Muscle of back (tissue), 11 donors: Measurements from ENCODE around the gene CIC. TPM values are rescaled to one million over a fixed set of nuclear protein-coding genes. Genes with fewer than 3 reads are reported as not detected.

Source experiments
- DNase-seq, 3 donors: peaks; one replicate each; pipeline versions ENCODE4 v3.0.0 to v3.0.0-alpha.2; 2013
- polyA plus RNA-seq, 10 donors: library from polyadenylated mRNA; unstranded; fragments of 120-200 nt; gene quantifications; one replicate each; pipeline ENCODE4 v1.2.1, GENCODE V29; 2013; ENCODE audit not compliant: insufficient read length in 10 of 10

Gene CIC
- polyA plus RNA-seq, 10 donors: 26.8 to 42.2 (median 35.7) TPM

DNA sequence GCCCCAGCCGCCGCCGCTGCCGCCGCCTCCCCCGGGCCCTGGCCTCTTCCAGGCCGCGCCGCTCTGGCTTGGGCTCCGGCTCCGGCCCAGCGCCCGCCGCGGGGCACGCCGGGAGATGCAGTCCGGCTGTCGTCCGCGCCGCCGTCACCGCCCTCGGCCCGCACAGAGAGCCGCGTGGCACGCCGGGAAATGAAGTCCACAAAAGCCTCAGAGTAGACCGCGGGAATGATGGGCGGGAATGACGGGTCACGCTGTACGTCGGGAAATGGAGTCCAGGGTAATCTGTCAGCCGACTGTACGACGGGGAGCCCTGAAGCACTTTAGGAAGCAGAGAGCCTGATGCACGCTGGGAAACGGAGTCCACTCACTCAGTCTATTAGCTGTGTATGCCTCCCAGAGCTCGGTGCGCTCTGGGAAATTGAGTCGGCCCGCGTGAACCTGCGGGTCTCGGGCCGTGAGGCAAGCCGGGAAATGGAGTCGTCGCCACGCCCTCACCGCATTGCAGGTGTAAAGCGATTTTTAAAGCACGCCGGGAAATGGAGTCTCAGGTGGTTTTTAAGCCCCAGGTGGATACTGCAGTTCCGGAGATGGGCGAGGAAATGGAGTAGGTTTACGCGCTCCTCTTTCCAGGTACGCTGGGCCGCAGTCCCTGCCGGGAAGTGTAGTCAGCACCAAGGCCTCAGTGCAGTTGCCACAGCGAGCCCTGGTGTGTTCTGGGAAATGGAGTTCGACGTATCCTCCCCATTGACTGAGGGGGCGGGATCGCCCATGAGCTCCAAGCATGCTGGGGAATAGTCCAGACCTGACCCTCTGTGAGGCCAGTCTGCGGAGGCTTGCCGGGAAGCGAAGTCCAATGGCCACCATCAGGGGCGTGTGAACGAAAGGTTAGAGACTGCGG is 26.3 kb upstream of the CIC start, which contains the start of gene GSK3A:
TSS of gene GSK3A (minus strand) at position 91 of the 898 bp plus-strand sequence. CDS start 137 bp downstream, outside the sequence.
- DNase-seq: peak; percentile 99 to 100 (median 99)

DNA sequence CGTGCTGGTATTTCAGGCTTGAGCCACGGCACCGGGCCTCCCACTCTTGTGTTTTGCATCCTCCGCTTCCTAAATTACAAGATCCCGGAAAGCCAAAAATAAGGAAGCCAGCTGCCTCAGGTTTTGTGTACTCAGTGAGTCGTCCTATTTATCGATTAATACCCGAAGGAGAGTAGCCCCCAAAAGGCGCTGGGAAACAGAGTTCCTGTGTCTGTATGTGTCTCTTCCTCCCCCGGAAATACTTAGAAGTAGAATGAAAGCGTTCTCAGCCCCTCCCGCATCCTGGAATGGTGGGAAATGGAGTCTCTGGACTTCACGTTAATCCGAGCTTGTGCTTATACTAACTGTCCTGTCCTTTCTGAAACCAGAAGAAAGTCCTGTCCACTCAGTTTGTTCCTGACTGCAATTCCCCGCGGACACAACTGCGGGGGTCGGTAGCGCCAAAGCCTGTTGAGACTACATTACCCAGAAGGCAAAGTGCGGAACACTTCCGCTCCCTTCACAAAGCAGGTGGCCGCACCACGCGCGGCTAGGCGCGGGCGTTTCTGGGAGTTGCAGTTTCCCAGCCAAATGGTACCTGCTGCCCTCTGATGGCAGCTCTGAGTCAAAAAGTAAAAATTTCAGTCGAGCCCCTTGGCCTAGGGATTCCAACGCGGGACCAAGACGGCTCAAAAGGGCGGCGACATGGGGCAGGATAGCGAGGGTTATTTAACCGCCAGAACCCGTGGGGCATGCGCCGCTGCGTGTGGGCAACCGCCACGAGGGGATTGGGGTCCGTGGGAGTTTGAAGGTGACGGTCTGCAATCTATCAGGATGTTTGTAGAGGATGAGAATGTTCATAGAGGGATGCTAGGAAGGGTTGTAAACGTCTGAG is 24.5 kb upstream of the CIC start:
- peak; percentile 94 to 98 (median 97) for DNase-seq

DNA sequence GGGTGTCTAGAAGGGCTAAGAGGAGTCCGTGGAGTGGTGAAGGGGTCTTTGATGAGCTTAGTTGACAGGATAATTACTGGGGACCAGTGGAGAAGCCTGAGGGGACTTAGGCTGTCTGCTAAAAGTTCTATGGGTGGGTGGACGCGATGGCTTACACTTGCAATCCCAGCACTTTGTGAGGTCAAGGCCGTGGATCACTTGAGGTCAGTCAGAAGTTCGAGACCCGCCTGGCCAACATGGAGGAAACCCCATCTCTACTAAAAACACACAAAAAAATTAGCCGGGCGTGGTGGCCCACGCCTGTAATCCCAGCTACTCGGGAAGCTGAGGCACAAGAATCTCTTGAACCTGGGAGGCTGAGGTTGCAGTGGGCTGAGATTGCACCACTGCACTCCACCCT is 23.8 kb upstream of the CIC start:
- no peak for DNase-seq

DNA sequence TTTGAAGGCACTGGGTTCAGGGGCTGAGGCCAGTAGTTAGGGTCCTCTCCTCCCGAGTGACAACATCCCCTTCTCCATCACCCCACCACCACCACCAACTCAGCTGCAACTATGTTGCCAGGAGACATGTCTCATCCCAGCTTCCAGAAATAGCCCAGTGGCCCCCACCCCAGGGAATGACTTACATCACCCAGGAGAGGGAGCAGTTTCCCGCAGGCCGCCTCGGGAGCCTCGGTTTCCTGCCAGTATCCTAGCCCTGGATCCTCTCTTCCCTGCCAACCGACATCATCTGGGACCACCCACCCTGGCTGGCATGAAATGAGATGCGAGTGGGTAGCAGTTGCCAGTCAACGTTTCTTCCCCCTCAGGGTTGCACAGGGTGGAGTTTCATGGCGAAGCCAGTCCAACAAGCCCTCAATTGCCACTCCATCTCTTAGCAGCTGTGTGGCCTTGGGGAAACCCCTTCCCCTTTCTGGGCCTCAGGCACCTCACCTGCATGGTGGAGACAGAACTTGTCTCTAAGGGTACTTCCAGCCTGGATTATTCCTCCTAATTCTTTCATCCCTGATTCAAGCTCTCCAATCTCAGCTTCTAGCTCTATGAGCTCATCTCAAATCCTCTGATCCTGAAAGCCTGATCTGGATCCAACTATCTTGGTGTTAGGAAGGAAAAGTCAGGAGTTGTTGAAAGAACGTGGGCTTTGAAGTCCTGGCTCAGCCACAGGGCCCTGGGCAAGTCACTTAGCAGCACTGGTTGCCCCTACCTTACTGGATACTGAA is 22.7 kb upstream of the CIC start:
- DNase-seq: peak in 2 of 3 donors; percentile 69 to 71

DNA sequence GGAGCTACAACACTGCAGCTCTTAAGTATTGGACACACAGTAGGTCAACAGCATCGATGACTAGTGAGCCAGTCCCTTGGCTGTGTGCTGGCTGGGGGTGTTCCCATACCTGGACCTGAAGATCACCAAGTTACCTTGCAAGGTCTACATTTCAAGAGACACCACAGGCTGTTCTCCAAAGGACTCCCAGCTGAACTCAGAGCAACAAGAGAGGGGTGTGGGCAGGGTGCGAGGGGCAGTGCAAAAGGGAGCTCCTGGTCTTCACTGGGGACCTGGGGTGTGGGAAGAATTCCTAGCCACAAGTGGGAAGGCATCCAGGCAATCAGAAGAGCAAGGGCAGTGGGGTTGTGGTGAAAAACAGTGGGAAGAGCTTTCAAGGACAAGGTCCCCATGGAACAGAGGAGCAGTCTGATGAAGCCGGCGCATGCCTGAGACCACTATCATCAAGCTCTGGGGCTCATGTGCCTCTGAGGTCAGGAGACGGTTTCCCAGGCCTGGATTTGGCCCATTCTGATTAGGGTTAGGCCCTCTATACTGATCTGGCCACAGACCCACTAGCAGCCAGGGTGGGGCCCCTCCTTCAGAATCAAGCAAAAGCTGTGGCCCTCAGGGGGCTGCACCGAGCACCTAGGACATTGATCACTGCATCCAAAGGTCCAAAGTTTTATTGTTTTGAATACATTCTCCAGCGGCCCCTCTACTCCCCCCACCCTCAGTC is 22.0 kb upstream of the CIC start:
- DNase-seq: no peak

DNA sequence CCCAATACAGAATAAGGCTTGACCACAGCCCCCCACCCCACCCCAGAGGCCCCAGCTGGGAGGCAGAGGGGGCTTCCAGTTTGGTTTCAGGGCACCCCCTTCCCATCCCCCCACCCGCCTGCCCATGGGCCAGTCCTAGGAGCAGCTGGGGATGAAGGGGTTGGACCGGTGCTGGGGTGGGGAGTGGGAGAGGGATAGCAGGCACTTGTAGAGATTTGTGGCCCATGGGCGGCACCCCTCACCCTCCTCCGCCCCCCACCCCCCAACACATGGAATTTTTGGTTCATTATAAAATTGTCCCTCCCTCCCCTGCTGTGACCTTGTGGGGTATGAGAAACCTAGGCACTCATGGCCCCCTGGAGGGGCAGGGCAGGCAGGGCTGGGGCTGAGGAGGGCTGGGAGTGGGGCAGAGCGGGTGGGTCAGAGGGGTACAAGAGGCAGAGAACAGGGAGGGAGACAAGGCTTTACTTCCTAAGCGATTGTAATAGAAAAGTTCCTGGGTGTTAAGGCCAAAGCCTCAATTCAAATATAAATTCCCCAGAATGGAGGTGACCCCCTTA is 21.3 kb upstream of the CIC start:
- no peak for DNase-seq

DNA sequence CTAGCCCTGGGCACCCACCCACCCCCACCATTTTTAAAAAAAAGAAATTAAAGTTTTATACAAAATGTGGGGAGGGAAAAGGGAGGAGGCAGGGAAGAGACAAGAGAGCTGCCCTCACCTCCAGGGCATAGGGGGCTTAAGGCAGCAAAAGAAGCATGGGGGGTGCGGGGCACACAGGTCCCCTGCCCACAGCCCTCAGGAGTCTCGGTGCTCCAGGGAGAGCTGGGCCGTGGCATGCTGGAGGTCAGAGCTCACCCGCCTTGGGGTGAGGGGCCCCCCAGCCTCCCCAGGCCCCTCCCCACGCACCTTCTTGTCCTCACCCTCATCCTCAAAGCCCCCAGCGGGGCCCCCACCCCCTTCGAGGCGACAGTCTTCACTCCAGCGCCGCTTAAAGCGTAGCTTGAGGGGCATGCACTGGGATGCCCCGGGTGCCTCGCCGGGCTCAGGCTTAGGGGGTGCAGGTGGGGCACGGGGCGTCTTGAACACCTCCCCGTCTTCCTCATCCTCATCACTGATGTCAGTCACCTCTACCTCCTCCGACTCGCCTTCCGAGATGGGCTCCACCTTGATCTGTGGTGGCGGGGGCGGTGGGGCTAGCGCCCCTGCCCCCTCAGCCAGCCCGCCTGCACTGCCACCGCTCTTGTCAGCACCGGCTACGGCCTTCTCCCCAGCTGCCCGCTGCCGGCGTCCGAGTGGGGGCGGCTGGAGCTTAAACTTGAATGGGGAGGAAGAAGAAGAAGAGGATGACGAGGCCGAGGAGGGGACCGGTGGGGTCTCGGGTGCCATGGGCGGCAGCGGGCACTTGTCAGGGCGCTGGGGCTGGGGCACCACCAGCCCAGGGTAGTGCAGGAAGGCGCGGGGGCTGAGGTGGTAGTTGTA is 20.5 kb upstream of the CIC start:
- no peak for DNase-seq

DNA sequence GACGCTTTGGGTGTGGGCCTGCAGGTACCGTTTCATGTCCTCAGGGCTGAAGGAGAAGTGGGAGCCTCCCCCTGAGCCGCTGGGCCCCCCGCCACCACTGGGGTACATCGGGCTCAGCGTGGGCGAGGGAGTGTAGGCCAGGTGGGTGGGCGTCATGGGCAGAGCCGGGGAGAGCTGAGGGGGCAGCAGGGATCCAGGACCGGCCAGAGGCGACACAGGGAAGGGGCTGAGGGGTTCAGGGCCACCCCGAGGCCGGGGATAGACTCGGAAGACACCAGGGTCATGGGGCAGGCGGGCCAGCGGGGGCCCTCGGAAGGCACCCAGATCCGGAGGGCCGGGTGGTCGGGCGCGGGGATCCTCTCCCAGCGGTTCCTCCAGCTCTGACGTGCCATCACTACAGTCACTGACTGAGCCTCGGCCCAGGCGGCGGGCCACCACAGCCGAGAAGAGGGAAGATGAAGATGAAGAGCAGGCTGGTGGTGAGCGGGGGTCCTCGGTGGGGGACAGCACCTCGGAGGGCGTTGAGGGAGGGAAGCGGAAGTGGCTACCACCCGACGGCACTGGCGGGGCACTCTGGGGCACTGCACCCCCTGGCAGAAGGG is 19.8 kb upstream of the CIC start:
- no peak for DNase-seq

DNA sequence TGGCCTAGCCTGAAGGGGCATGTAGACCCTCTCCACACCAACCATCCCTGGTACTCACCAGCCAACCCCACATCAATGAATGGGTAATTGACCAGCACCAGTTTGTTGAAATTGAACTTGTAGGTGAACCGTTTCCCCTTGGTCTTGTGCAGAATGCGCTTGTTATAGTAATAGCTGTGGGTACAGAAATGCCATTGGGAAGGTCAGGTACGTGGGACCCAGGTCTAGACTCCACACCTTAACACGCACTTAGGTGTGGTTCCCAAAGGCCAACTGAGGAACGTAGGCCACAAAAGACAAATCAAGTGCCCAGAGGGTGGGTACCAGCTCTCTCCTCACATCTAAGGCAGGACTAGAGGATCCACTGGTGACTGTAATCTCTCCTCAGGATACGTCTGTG is 19.3 kb upstream of the CIC start:
- no peak for DNase-seq

DNA sequence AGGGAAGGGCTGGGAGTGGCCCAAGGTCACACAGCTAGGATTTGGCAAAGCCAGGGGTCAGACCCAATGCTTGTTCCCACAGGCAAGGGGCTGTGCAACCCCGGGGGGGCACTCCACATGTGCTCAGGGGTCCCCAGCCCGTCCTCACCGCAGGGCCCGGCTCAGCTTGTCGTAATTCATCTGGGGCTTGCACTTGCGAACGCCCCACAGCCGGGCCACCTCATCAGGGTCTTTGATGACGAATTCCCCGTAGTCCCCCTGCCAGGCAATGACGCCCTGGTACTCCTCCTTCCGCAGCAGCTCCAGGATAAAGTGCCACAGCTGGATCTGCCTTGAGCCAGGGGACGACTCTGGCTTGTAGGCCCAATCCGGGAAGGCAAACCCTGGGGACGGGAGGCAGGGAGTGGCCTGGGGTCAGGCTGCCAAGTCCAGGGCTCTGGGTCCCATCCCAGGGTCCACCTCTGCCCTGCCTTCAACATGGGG is 18.8 kb upstream of the CIC start:
- peak in 1 of 3 donors; percentile 27 for DNase-seq

DNA sequence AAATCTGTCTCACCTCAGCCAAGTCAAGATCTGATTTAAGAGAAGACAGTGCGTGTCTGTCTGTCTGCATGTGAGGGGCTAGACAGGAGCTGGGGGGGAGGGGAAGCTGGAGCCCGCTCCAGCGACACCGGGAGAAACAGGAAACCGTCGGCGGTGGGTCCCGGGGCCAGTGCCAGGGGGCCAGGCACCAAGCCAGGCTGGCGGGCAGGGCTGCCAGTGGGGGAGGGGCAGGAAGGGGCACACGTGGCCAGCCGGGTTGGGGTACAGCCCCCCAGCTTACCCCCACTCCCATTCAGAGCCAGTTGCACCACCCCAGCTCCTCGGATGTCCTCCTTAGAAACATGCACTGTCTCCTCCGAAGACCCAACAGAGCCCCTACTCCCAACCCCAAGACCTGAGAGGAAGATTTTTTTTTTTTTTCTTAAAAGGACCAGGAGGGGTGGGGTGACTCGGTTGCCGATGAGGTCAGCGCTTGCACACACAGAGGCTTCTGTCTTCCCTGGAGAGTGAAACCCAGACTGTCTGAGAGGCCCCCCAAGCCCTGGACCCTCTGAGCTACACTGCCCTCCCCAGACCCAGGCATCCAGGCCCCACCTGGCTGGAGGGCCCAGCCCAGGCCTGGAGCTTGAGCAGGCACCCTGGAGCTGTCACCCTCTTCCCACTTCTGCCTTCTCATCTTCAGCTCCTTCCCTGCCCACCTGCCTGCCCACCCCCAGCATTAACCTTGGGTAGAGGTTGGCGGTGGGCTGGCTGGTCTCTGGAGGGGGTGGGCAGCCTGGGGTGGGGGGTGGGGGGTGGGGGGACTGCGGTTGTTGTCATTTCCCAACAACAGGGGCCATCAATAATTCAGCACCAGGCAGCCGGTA is 18.2 kb upstream of the CIC start:
- peak in 1 of 3 donors; percentile 48 for DNase-seq

DNA sequence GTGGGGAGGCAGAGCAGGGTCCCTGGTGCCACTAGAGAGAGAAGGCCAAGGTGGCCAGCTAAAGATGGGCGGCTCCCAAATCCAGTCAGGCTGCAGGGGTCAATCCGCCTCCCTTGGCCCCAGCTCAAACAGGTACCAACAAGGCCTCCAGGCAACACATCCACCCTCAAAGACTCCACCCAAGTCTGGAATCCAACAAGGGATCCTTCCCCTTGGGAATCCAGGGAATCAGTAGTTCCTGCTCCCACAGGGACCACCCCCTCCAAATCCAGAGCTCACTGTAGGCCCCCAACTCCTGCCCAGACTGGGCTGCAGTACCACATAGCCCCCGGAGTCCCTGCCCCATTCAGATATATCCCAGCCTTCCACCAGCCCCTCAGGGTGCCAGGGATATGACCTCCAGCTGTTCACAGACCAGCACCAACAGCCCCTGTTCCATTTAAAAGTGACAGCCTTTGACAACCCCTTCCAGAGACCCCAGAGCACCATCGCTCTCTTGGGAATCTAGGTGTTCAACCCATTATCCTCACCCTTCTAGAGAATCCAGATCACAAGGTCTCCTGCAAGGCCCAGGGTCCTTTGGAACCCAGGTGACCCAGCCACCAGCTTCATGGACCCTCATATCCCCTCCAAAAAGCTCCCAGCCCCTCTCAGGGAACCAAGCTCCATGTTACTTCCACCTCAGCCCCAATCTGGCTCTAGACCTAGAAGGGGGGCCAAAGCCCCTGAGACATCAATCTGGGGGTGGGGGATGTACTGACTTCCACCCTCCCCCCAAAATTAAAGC is 17.3 kb upstream of the CIC start:
- no peak for DNase-seq

DNA sequence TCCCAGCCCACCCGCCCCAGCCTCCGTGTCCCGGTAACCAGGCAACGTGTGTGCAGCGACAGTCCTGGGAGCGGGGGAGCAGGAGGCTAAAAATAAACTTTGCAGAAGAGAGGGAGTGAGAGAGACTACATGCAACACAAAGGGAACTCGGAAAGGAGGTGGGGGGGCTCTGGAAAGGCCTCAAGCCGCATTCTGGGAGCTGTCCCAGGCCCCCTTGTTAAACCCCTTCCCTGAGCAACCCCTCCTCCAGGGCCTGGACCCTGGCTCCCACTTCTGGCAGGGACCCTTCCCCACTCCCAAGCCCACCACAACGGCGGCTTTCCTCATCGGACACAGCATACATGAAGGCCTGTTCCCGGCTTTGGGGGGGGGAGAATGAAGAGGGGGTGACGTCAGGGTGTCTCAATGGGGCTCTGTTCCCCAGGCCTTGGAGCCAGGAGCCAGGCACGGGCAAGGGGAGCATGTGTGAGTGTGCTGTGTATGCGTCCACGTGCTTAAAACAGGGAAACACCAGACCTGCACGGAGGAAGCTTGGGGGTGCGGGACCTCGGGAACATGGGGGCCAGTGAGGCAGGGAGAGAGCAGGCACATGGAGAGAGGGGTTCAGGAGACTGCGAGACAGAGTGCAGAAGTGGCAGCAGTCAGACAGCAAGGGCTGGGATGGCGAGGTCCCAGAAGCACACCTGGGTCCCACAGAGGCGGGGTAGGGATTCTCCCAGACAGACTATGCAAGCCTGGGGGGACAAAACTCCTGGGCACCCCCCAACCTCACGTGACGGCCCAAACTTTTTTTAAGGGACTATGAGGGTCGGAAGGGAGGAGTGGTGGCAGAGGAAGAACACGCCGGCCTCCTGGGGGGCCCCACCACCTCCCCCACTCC is 16.4 kb upstream of the CIC start:
- DNase-seq: peak; percentile 53 to 86 (median 73)

DNA sequence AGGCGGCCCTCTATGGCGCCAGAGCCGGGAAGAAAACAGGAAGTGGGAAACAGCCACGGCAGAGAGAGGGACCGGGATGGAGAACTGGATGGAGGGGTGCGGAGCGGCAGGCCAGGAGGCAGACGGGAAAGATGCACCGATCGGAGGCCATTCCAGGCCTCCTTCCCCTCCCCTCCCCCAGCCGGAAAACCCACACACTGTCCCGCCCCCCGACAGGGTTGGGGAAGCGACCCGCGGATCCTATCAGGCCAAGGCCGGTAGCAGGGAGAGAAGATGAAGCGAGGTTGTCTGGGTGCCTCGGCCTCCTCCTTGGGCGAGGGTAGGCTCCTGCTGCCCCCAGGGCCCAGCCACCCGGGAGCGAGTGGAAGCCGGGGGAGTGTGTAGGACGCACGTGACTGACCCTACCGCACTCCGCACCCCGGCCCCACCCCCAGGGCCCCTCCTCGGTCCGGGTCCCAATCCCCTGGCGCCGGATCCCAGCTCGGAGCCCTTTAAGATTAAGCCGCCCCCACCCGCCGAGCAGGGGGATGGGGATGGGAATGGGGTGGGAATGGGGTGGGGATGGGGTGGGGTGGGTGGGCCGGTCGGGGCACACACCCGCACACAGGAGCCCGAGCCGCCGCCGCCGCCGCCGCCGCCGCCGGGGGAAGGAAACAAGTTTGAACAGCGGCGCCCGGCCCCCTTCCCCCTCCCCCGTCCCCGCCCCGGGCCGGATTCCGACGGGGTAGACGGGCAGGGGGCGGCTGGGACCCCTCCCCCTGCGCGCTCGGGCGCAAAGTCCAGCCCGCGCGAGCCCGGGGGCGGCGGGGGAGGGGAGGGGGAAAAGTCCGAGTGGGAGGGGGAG is 15.6 kb upstream of the CIC start:
- DNase-seq: peak; percentile 33 to 84 (median 64)
